HepG2 (cell line): ENCODE measurements around the gene CADM2. TPM values are rescaled to one million over a fixed set of nuclear protein-coding genes. Genes with fewer than 3 reads are reported as not detected.

Experiments
- ATAC-seq: fragments of 200-7000 bp; cut with Tn5 transposase; 3 replicates; pipeline ENCODE4 v1.9.1; 2020; ENCODE audit warnings: mild to moderate bottlenecking, moderate library complexity
- BruUV-seq: library from RNA; stranded (reverse); fragments of 400-500 nt; replicated peaks from 2 replicates; lab custom pipeline; 2021; lab: Mats Ljungman, UMichigan
- CTCF ChIA-PET: fragments of 300-600 bp; formaldehyde crosslinking; extraction: SDS; loops from one replicate; lab custom pipeline; 2021; ENCODE audit warnings: low total read pairs, inconsistent platforms, low intra/inter-chr PET ratio; lab: Yijun Ruan, JAX
- POLR2A ChIA-PET: fragments of 350-600 bp; sonication (Branson Sonifier 250); formaldehyde crosslinking; loops from one replicate; lab custom pipeline; 2020; ENCODE audit warnings: antibody characterized with exemption, inconsistent platforms; lab: Yijun Ruan, JAX
- DNase-seq: peaks from one replicate; pipeline ENCODE4 v3.0.0-alpha.2; 2015; ENCODE audit warnings: low spot score
- FAIRE-seq: peaks from 3 replicates; lab custom pipeline; 2011; peaks lifted over from hg19 to GRCh38; lab: Jason Lieb, UNC
- H2AFZ ChIP-seq: one replicate; pipeline ENCODE4 v1.6.1; 2011; ENCODE audit warnings: low read length, inconsistent platforms
- H3K27ac ChIP-seq: fragments of 300-600 bp; 3 replicates; pipeline ENCODE4 v1.8.0; 2011; ENCODE audit warnings: mixed run types, mild to moderate bottlenecking, mixed read lengths, low read length, inconsistent platforms; ENCODE audit not compliant: insufficient read depth; ENCODE audit errors: extremely low read length
- H3K27me3 ChIP-seq, 2 experiments: fragments of 200-600 bp in 1 of 2; 2 replicates in 1 of 2; 3 replicates in 1 of 2; pipeline versions ENCODE4 v1.6.0 to v1.8.0; 2011; ENCODE audit warnings: low read length in 2 of 2, mild to moderate bottlenecking in 2 of 2, moderate library complexity in 2 of 2, inconsistent platforms in 1 of 2; ENCODE audit not compliant: insufficient read depth in 2 of 2, control insufficient read depth in 1 of 2
- H3K36me3 ChIP-seq, 2 experiments: fragments of 200-600 bp in 1 of 2; replicated peaks in 1 of 2; 2 replicates in 1 of 2; 3 replicates in 1 of 2; pipeline versions ENCODE4 v1.5.1 to v1.8.0; 2011; ENCODE audit warnings: low read length in 2 of 2, inconsistent platforms in 1 of 2; ENCODE audit not compliant: insufficient read depth in 2 of 2, control insufficient read depth in 1 of 2
- H3K4me1 ChIP-seq: 2 replicates; pipeline ENCODE4 v1.5.1; 2012; ENCODE audit warnings: low read length, inconsistent platforms; ENCODE audit not compliant: insufficient read depth
- H3K4me2 ChIP-seq: 2 replicates; pipeline ENCODE4 v1.6.0; 2011; ENCODE audit warnings: low read depth, low read length, inconsistent platforms
- H3K4me3 ChIP-seq, 3 experiments: fragments of 200-600 bp in 1 of 3; sonication (generic), shearing (Covaris generic) in 1 of 3; replicated peaks in 1 of 3; 2 replicates each; pipeline ENCODE4 v1.5.1; 2011 to 2016; ENCODE audit warnings: low read length in 3 of 3, inconsistent platforms in 2 of 3, low read depth in 2 of 3, mild to moderate bottlenecking in 2 of 3, control low read depth in 1 of 3, mixed read lengths in 1 of 3; ENCODE audit not compliant: insufficient read depth in 1 of 3
- H3K79me2 ChIP-seq: one replicate; pipeline ENCODE4 v1.6.1; 2011; ENCODE audit warnings: low read length, inconsistent platforms; ENCODE audit not compliant: insufficient read depth
- H3K9ac ChIP-seq: 2 replicates; pipeline ENCODE4 v1.6.0; 2011; ENCODE audit warnings: mild to moderate bottlenecking, low read depth, low read length, inconsistent platforms; ENCODE audit not compliant: insufficient read depth
- H3K9me3 ChIP-seq: 2 replicates; pipeline ENCODE4 v1.5.1; 2012; ENCODE audit warnings: mild to moderate bottlenecking, low read length
- H4K20me1 ChIP-seq: 2 replicates; pipeline ENCODE4 v1.6.0; 2011; ENCODE audit warnings: inconsistent platforms, mild to moderate bottlenecking, low read length, moderate library complexity; ENCODE audit not compliant: insufficient read depth
- CBFB ChIP-seq: sonication (generic); formaldehyde crosslinking; IDR thresholded peaks from 2 replicates; pipeline ENCODE4 v1.4.0; 2020; ENCODE audit warnings: missing genetic modification reagents
- CBX2 ChIP-seq, 2 experiments: fragments of 200-600 bp in 1 of 2; sonication (generic); formaldehyde crosslinking in 1 of 2; IDR thresholded peaks; 2 replicates each; pipeline versions ENCODE4 v1.7.0 to v1.8.1; 2018 to 2022; ENCODE audit warnings: low read depth in 2 of 2, low read length in 1 of 2, mild to moderate bottlenecking in 1 of 2, missing genetic modification reagents in 1 of 2
- HNF4A ChIP-seq: sonication (generic); formaldehyde crosslinking; IDR thresholded peaks from 2 replicates; pipeline ENCODE4 v1.4.0; 2020; ENCODE audit warnings: missing genetic modification reagents
- POLR2A ChIP-seq, 2 experiments: IDR thresholded peaks; 2 replicates each; pipeline ENCODE4 v1.6.1; 2011; ENCODE audit warnings: low read depth in 2 of 2, low read length in 2 of 2, mild to moderate bottlenecking in 1 of 2, moderate library complexity in 1 of 2; ENCODE audit not compliant: insufficient read depth in 1 of 2
- PREB ChIP-seq: sonication (generic); formaldehyde crosslinking; IDR thresholded peaks from 2 replicates; pipeline ENCODE4 v1.4.0; 2020; ENCODE audit warnings: missing genetic modification reagents
- RBFOX2 ChIP-seq: fragments of 200-400 bp; formaldehyde crosslinking; IDR thresholded peaks from 2 replicates; pipeline ENCODE4 v1.6.1; 2017; ENCODE audit warnings: low read depth, mild to moderate bottlenecking, low read length
- ZEB1 ChIP-seq: IDR thresholded peaks from 2 replicates; pipeline ENCODE4 v1.6.1; 2012; ENCODE audit warnings: mild to moderate bottlenecking, low read depth, inconsistent platforms; ENCODE audit not compliant: insufficient replicate concordance
- ZFP91 ChIP-seq: sonication (generic); formaldehyde crosslinking; IDR thresholded peaks from 2 replicates; pipeline ENCODE4 v1.9.0; 2022; ENCODE audit warnings: missing genetic modification reagents, mild to moderate bottlenecking, borderline replicate concordance
- ZNF547 ChIP-seq: sonication (generic); formaldehyde crosslinking; IDR thresholded peaks from 2 replicates; pipeline ENCODE4 v1.5.1; 2020; ENCODE audit warnings: mild to moderate bottlenecking, missing genetic modification reagents
- ZNF772 ChIP-seq: sonication (generic); formaldehyde crosslinking; IDR thresholded peaks from 2 replicates; pipeline ENCODE4 v1.5.0; 2020; ENCODE audit warnings: mild to moderate bottlenecking, missing genetic modification reagents
- WGBS: methylation state at CpG from one replicate; pipeline ENCODE4 v1.1.6; 2017; ENCODE audit warnings: low lambda C conversion rate; 5-methylcytosine and 5-hydroxymethylcytosine counted together
- in situ Hi-C: cut with HindIII; loops from 2 replicates; pipeline ENCODE4 v1.10.0; 2017; ENCODE audit warnings: low pct_unique_long_range_greater_than_20kb; ENCODE audit not compliant: extremely low pct_ligation_motif_present
- intact Hi-C: fragments of 100-400 bp; cut with micrococcal nuclease; formaldehyde crosslinking; loops from one replicate; pipeline ENCODE4 v1.10.0; 2022; ENCODE audit not compliant: unreplicated experiment
- polyA plus RNA-seq, 8 experiments: library from polyadenylated mRNA; depleted of rRNA in 3 of 8; stranded (reverse) in 7 of 8; unstranded in 1 of 8; fragments of >200 nt; fragmentation: Illumina TruSeq in 4 of 8; extraction: Trizol in 4 of 8; gene quantifications; 2 replicates each; pipeline versions ENCODE4 v1.2.1 to v1.2.3, GENCODE V29; 2011 to 2016; ENCODE audit warnings: low read depth in 4 of 8, missing spikeins in 1 of 8, mixed read lengths in 1 of 8; ENCODE audit not compliant: insufficient read depth in 1 of 8
- total RNA-seq, 5 experiments: library from RNA; depleted of rRNA; stranded (reverse); fragments of >200 nt; fragmentation: Illumina TruSeq; extraction: Trizol; gene quantifications; 2 replicates each; pipeline ENCODE4 v1.2.3, GENCODE V29; 2016; ENCODE audit warnings: low read depth in 1 of 5

CADM2 gene
- total and polyA plus RNA-seq, 2 of the 13 experiments (the other 11 are each of a cell fraction or from before 2014, with no cell fraction given) = not detected

GRCh38 chr3:84987706-84988504 is 29.1 kb downstream of the CADM2 start:
- Histone ChIP-seq H3K79me2 (no peaks in the 10 kb centered on the region), H3K27me3 (no peaks in the 10 kb centered on the region), H3K4me3 (no peak overlapping the region), H3K4me2 (no peak overlapping the region), H3K27ac (no peak overlapping the region), H4K20me1 (no peaks in the 10 kb centered on the region), H3K4me1 (no peaks in the 10 kb centered on the region), H3K36me3 (no peaks in the 10 kb centered on the region), H2AFZ (no peak overlapping the region), H3K9ac (no peak overlapping the region), H3K9me3 (no peaks in the 10 kb centered on the region)
- WGBS = 1% methylated on average over 3 of the region's 3 CpGs
- FAIRE-seq = no peak
- ChIA-PET CTCF (no interaction called here), POLR2A (no interaction called here)
- ATAC-seq = no peak
- DNase-seq = no peak
- intact Hi-C loops (no loop called here), in situ Hi-C loops (no loop called here)
- TF ChIP-seq ZEB1 = no peak
- TF ChIP-seq CBFB (CRISPR knock-in tag) = no peak
- no peak for TF ChIP-seq ZNF772
- TF ChIP-seq RBFOX2 = no peak
- no peak for TF ChIP-seq HNF4A (CRISPR knock-in tag)
- no peak for TF ChIP-seq POLR2A (IDR thresholded peaks at IDR 0.05; ENCODE audit: insufficient read depth in 1 of 2, low read depth in 2 of 2, low read length in 2 of 2)
- TF ChIP-seq PREB = no peak
- TF ChIP-seq ZFP91 (CRISPR knock-in tag) = no peak
- TF ChIP-seq ZNF547 (CRISPR knock-in tag) = no peak
- TF ChIP-seq CBX2 (IDR thresholded peaks at IDR 0.05; ENCODE audit: low read depth, low read length) = no peak
- no peak for TF ChIP-seq CBX2 (CRISPR knock-in tag; IDR thresholded peaks at IDR 0.05; ENCODE audit: low read depth)
- no TSS peak for BruUV-seq
